Measurements from ENCODE around the gene COQ8B.

- no peak for TF ChIP-seq CTCF (conservative IDR thresholded peaks at IDR 0.05)
- no peak for TF ChIP-seq EZH2 (IDR thresholded peaks at IDR 0.05; ENCODE audit: low read depth)
These were observed 38.0 kb upstream of the COQ8B start for GRCh38 chr19:40754611-40755247.
